ENCODE data around the gene RAB31.

DNA sequence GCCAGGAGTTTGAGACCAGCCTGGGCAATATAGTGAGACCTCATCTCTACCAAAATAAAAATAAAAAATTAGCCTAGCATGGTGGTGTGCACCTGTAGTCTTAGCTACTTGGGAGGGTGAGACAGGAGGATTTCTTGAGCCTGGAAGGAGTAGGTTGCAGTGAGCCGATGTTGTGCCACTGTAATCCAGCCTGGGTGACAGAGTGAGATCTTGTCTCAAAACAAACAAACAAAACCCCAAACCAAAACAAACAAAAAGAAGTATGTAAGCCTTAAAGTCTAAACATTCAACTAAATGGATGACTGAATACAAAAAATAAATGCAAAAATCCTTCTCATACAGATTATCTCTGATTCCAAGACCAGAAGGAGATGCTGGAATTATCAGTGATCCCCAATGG is 58.6 kb downstream of the RAB31 start:
- TF ChIP-seq, protein P1, sequence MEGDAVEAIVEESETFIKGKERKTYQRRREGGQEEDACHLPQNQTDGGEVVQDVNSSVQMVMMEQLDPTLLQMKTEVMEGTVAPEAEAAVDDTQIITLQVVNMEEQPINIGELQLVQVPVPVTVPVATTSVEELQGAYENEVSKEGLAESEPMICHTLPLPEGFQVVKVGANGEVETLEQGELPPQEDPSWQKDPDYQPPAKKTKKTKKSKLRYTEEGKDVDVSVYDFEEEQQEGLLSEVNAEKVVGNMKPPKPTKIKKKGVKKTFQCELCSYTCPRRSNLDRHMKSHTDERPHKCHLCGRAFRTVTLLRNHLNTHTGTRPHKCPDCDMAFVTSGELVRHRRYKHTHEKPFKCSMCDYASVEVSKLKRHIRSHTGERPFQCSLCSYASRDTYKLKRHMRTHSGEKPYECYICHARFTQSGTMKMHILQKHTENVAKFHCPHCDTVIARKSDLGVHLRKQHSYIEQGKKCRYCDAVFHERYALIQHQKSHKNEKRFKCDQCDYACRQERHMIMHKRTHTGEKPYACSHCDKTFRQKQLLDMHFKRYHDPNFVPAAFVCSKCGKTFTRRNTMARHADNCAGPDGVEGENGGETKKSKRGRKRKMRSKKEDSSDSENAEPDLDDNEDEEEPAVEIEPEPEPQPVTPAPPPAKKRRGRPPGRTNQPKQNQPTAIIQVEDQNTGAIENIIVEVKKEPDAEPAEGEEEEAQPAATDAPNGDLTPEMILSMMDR (IDR thresholded peaks at IDR 0.05), result no peak
- TF ChIP-seq POLR2A (IDR thresholded peaks at IDR 0.05), result no peak
- TF ChIP-seq EP300 (IDR thresholded peaks at IDR 0.05), result no peak

Measured in tibial nerve (tissue), 4 donors.